ENCODE results near the gene SH3BGRL. TPM values are rescaled to one million over a fixed set of nuclear protein-coding genes. Genes with fewer than 3 reads are reported as not detected.

SH3BGRL gene
- total and polyA plus RNA-seq, 9 of the 15 experiments (the other 6 are each of a cell fraction or from before 2014, with no cell fraction given), result 21.3 to 74.3 (median 45.4) TPM

- TF ChIP-seq TFE3 (CRISPR knock-in tag; IDR thresholded peaks at IDR 0.05), result no peak
- no peak for TF ChIP-seq RHOXF2B (CRISPR knock-in tag; conservative IDR thresholded peaks at IDR 0.05)
- no peak for TF ChIP-seq PHF20 (IDR thresholded peaks at IDR 0.05; ENCODE audit: partially characterized antibody)
- no peak for TF ChIP-seq USF1 (CRISPR knock-in tag; IDR thresholded peaks at IDR 0.05)
- no peak for TF ChIP-seq E2F8 (IDR thresholded peaks at IDR 0.05; ENCODE audit: low read depth, partially characterized antibody)
- TF ChIP-seq ZNF174 (CRISPR knock-in tag; IDR thresholded peaks at IDR 0.05), result no peak
- no peak for TF ChIP-seq GATAD2B (IDR thresholded peaks at IDR 0.05; ENCODE audit: borderline replicate concordance)
- TF ChIP-seq CCNT2 (IDR thresholded peaks at IDR 0.05; ENCODE audit: borderline replicate concordance, extremely low read depth, insufficient read length, low read depth, low read length), result no peak
- TF ChIP-seq NFIC (IDR thresholded peaks at IDR 0.05), result no peak
- TF ChIP-seq KAT2B (IDR thresholded peaks at IDR 0.05; ENCODE audit: low read depth, low read length), result no peak
- TF ChIP-seq DEAF1 (CRISPR knock-in tag; IDR thresholded peaks at IDR 0.05), result no peak
Measured at GRCh38 chrX:81215685-81216084, 13.8 kb downstream of the SH3BGRL start (continued).
